ENCODE measurements around the gene CAST. TPM values are rescaled to one million over a fixed set of nuclear protein-coding genes. Genes with fewer than 3 reads are reported as not detected.

CAST gene
- total RNA-seq, 4 donors from 2014 or later, result 321 to 971 (median 445) TPM

- H3K36me3 ChIP-seq, result peaks cover 0 to 8% of the 10 kb centered on the region in 2 donors
- TF ChIP-seq POLR2A (IDR thresholded peaks at IDR 0.05) (no peak), CTCF (IDR thresholded peaks at IDR 0.05 in 4 of 5, conservative IDR thresholded peaks at IDR 0.05 in 1 of 5) (no peak)
- in situ Hi-C loops (cut with MboI; ENCODE audit: low sequenced_read_pairs in 4 of 4) (loop anchor here in 1 of 4 donors (5.0 to 10.0 kb wide), 2 partner anchors 79 to 347 kb away; no protein-coding TSS in a partner anchor), intact Hi-C loops (cut with DNase I; ENCODE audit: low total_unique reads) (loop anchor here (1.0 kb wide), 1 partner anchor 15 kb away; no protein-coding TSS in a partner anchor)
- no peak for DNase-seq
- ATAC-seq, result peak; percentile 6 to 33
- no peak overlapping the region for H3K4me3 ChIP-seq
- no peaks in the 10 kb centered on the region for H3K27me3 ChIP-seq
- peak overlapping the region in 3 of 4 donors; percentile 61 to 73 (median 66) for H3K27ac ChIP-seq
- peaks cover 12 to 25% of the 10 kb centered on the region in 2 donors for H3K4me1 ChIP-seq
- H3K9me3 ChIP-seq, result no peaks in the 10 kb centered on the region
These were observed 29.5 kb downstream of the CAST start for GRCh38 chr5:96691503-96692303.

GRCh38 chr5:96692441-96692840 is 30.3 kb downstream of the CAST start:
- peak; percentile 33 to 78 for TF ChIP-seq POLR2A (IDR thresholded peaks at IDR 0.05)
- TF ChIP-seq CTCF (IDR thresholded peaks at IDR 0.05 in 4 of 5, conservative IDR thresholded peaks at IDR 0.05 in 1 of 5), result no peak
- DNase-seq, result peak in 1 of 2 donors; percentile 26
- Histone ChIP-seq H3K27me3 (no peaks in the 10 kb centered on the region), H3K27ac (peak overlapping the region in 3 of 4 donors; percentile 61 to 73 (median 66)), H3K4me1 (peaks cover 12 to 20% of the 10 kb centered on the region in 2 donors), H3K4me3 (no peak overlapping the region), H3K36me3 (peaks cover 0 to 15% of the 10 kb centered on the region in 2 donors), H3K9me3 (no peaks in the 10 kb centered on the region)
- intact Hi-C loops (cut with DNase I; ENCODE audit: low total_unique reads) (loop anchor here (1.0 kb wide), 1 partner anchor 14 kb away; no protein-coding TSS in a partner anchor), in situ Hi-C loops (cut with MboI; ENCODE audit: low sequenced_read_pairs in 4 of 4) (loop anchor here in 1 of 4 donors (5.0 to 10.0 kb wide), 2 partner anchors 80 to 348 kb away; no protein-coding TSS in a partner anchor)
- peak; percentile 57 to 84 for ATAC-seq

- Histone ChIP-seq H3K36me3 (peaks cover 0 to 16% of the 10 kb centered on the region in 2 donors), H3K27ac (peak overlapping the region; percentile 94 to 99 (median 98)), H3K9me3 (no peaks in the 10 kb centered on the region), H3K4me1 (peaks cover 23 to 41% of the 10 kb centered on the region in 2 donors), H3K27me3 (no peaks in the 10 kb centered on the region), H3K4me3 (no peak overlapping the region)
- intact Hi-C loops (cut with DNase I; ENCODE audit: low total_unique reads), result no loop called here
- in situ Hi-C loops (cut with MboI; ENCODE audit: low sequenced_read_pairs in 4 of 4), result loop anchor here in 1 of 4 donors (10.0 kb wide), 1 partner anchor 355 kb away; no protein-coding TSS in a partner anchor
- ATAC-seq, result no peak
- DNase-seq, result no peak
- TF ChIP-seq POLR2A (IDR thresholded peaks at IDR 0.05) (no peak), CTCF (IDR thresholded peaks at IDR 0.05 in 4 of 5, conservative IDR thresholded peaks at IDR 0.05 in 1 of 5) (no peak)
These were observed 37.1 kb downstream of the CAST start for GRCh38 chr5:96699186-96699820.

- Histone ChIP-seq H3K4me3 (peak overlapping the region; percentile 63 to 87 (median 79)), H3K27ac (peak overlapping the region; percentile 94 to 99 (median 98)), H3K9me3 (no peaks in the 10 kb centered on the region), H3K36me3 (no peaks in the 10 kb centered on the region), H3K4me1 (peaks cover 38 to 75% of the 10 kb centered on the region in 2 donors), H3K27me3 (no peaks in the 10 kb centered on the region)
- TF ChIP-seq CTCF (IDR thresholded peaks at IDR 0.05 in 4 of 5, conservative IDR thresholded peaks at IDR 0.05 in 1 of 5), result no peak
- TF ChIP-seq POLR2A (IDR thresholded peaks at IDR 0.05), result peak; percentile 90 to 93
- in situ Hi-C loops (cut with MboI; ENCODE audit: low sequenced_read_pairs in 4 of 4), result loop anchor here in 3 of 4 donors (10.0 to 25.0 kb wide), 3 partner anchors 840 to 868 kb away; no protein-coding TSS in a partner anchor
- intact Hi-C loops (cut with DNase I; ENCODE audit: low total_unique reads), result loop anchor here (1.0 to 5.0 kb wide), 4 partner anchors 40 to 1055 kb away; partner anchors contain the start of genes CAST, GLRX and RFESD
- DNase-seq, result peak; percentile 97 to 98
- peak; percentile 49 to 68 for ATAC-seq
These were observed 40.6 kb downstream of the CAST start for GRCh38 chr5:96702503-96703383.

Data from gastrocnemius medialis (tissue), 4 donors.